Nephron progenitor cell (in vitro differentiated cells): ENCODE results near the gene CHDH.
A peak's percentile ranks its signal among the peaks of the same experiment; 100 is the strongest.

Experiments used
- DNase-seq: peaks from one replicate; pipeline ENCODE4 v3.0.0; 2021
- H3K27ac Mint-ChIP-seq: 2 replicates; pipeline ENCODE4 v1.8.0; 2021; ENCODE audit warnings: mild to moderate bottlenecking, moderate library complexity, mixed read lengths
- H3K27me3 Mint-ChIP-seq: 2 replicates; pipeline ENCODE4 v1.8.0; 2021; ENCODE audit warnings: mild to moderate bottlenecking, low read depth, mixed read lengths; ENCODE audit not compliant: poor library complexity
- H3K36me3 Mint-ChIP-seq: 2 replicates; pipeline ENCODE4 v1.8.0; 2021; ENCODE audit warnings: low read depth, mixed read lengths
- H3K4me1 Mint-ChIP-seq: 2 replicates; pipeline ENCODE4 v1.8.0; 2021; ENCODE audit warnings: mixed read lengths
- H3K4me3 Mint-ChIP-seq: 2 replicates; pipeline ENCODE4 v1.8.0; 2021; ENCODE audit warnings: mild to moderate bottlenecking, moderate library complexity, mixed read lengths
- H3K9me3 Mint-ChIP-seq: 2 replicates; pipeline ENCODE4 v1.8.0; 2021; ENCODE audit warnings: mild to moderate bottlenecking, moderate library complexity, mixed read lengths
- CTCF ChIP-seq: fragments of 200-600 bp; sonication (generic); IDR thresholded peaks from 2 replicates; pipeline ENCODE4 v1.5.0; 2021; ENCODE audit warnings: antibody characterized with exemption

The CHDH gene

GRCh38 chr3:53811143-53811927 lies 34.9 kb downstream of the CHDH start:
- no peak for TF ChIP-seq CTCF
- Mint-ChIP-seq H3K27me3 (peaks cover 4% of the 10 kb centered on the region), H3K4me1 (peaks cover 15% of the 10 kb centered on the region), H3K36me3 (no peaks in the 10 kb centered on the region), H3K27ac (no peak overlapping the region), H3K4me3 (no peak overlapping the region), H3K9me3 (no peaks in the 10 kb centered on the region)
- DNase-seq, result no peak

- Mint-ChIP-seq H3K36me3 (no peaks in the 10 kb centered on the region), H3K4me3 (no peak overlapping the region), H3K4me1 (peaks cover 20% of the 10 kb centered on the region), H3K27me3 (peaks cover 8% of the 10 kb centered on the region), H3K9me3 (no peaks in the 10 kb centered on the region), H3K27ac (no peak overlapping the region)
- DNase-seq, result no peak
- TF ChIP-seq CTCF, result no peak
Measured at GRCh38 chr3:53809764-53810400, 36.3 kb downstream of the CHDH start.

- Mint-ChIP-seq H3K27ac (no peak overlapping the region), H3K4me3 (no peak overlapping the region), H3K9me3 (no peaks in the 10 kb centered on the region), H3K27me3 (peaks cover 8% of the 10 kb centered on the region), H3K36me3 (no peaks in the 10 kb centered on the region), H3K4me1 (peaks cover 27% of the 10 kb centered on the region)
- DNase-seq, result no peak
- TF ChIP-seq CTCF, result no peak
Measured at GRCh38 chr3:53809267-53809666, 37.0 kb downstream of the CHDH start.

- Mint-ChIP-seq H3K36me3 (no peaks in the 10 kb centered on the region), H3K4me1 (peaks cover 34% of the 10 kb centered on the region), H3K4me3 (no peak overlapping the region), H3K9me3 (no peaks in the 10 kb centered on the region), H3K27me3 (peaks cover 11% of the 10 kb centered on the region), H3K27ac (peak overlapping the region; percentile 46)
- TF ChIP-seq CTCF, result no peak
- DNase-seq, result no peak
Measured at GRCh38 chr3:53808496-53808895, 37.7 kb downstream of the CHDH start.

- Mint-ChIP-seq H3K9me3 (no peaks in the 10 kb centered on the region), H3K27ac (no peak overlapping the region), H3K4me1 (peaks cover 34% of the 10 kb centered on the region), H3K27me3 (peaks cover 11% of the 10 kb centered on the region), H3K36me3 (no peaks in the 10 kb centered on the region), H3K4me3 (no peak overlapping the region)
- no peak for DNase-seq
- no peak for TF ChIP-seq CTCF
Measured at GRCh38 chr3:53807117-53807810, 39.0 kb downstream of the CHDH start.
